HG03095 (cell line): ENCODE measurements around the gene APBB2.

Source experiments
- ATAC-seq: cut with Tn5 transposase; IDR thresholded peaks from one replicate; pipeline ENCODE4 v1.9.1; 2021; ENCODE audit warnings: moderate library complexity; ENCODE audit not compliant: unreplicated experiment

APBB2 gene

GRCh38 chr4:41142376-41143310, 71.7 kb downstream of the APBB2 start:
- ATAC-seq = no peak

GRCh38 chr4:41141900-41142299, 72.4 kb downstream of the APBB2 start:
- ATAC-seq = no peak

- ATAC-seq = no peak
Measured at GRCh38 chr4:41140410-41140809, 73.9 kb downstream of the APBB2 start.

- no peak for ATAC-seq
Measured at GRCh38 chr4:41137879-41138278, 76.5 kb downstream of the APBB2 start.

GRCh38 chr4:41136456-41136855, 77.9 kb downstream of the APBB2 start:
- ATAC-seq = no peak

GRCh38 chr4:41135801-41136200, 78.5 kb downstream of the APBB2 start:
- ATAC-seq = no peak

- ATAC-seq = no peak
Measured at GRCh38 chr4:41134581-41134980, 79.8 kb downstream of the APBB2 start.

GRCh38 chr4:41133454-41134018, 80.8 kb downstream of the APBB2 start:
- no peak for ATAC-seq

- no peak for ATAC-seq
Measured at GRCh38 chr4:41132055-41132683, 82.2 kb downstream of the APBB2 start.

GRCh38 chr4:41129936-41130440, 84.4 kb downstream of the APBB2 start:
- ATAC-seq = no peak

- ATAC-seq = no peak
Measured at GRCh38 chr4:41129128-41129754, 85.1 kb downstream of the APBB2 start.

GRCh38 chr4:41125558-41126311, 88.6 kb downstream of the APBB2 start:
- ATAC-seq = no peak

- no peak for ATAC-seq
Measured at GRCh38 chr4:41124916-41125548, 89.3 kb downstream of the APBB2 start.

GRCh38 chr4:41122775-41123174, 91.6 kb downstream of the APBB2 start:
- ATAC-seq = no peak

- ATAC-seq = no peak
Measured at GRCh38 chr4:41122309-41122708, 92.0 kb downstream of the APBB2 start.

GRCh38 chr4:41121906-41122305, 92.4 kb downstream of the APBB2 start:
- ATAC-seq = no peak

GRCh38 chr4:41120297-41121217, 93.8 kb downstream of the APBB2 start:
- no peak for ATAC-seq

GRCh38 chr4:41119867-41120295, 94.5 kb downstream of the APBB2 start:
- no peak for ATAC-seq

GRCh38 chr4:41111791-41112190, 102.6 kb downstream of the APBB2 start:
- ATAC-seq = no peak
